ENCODE measurements around the gene LAMA2. TPM values are rescaled to one million over a fixed set of nuclear protein-coding genes. Genes with fewer than 3 reads are reported as not detected.

The LAMA2 gene
- total RNA-seq, 1 experiment from 2014 or later: 4.2 TPM

DNA sequence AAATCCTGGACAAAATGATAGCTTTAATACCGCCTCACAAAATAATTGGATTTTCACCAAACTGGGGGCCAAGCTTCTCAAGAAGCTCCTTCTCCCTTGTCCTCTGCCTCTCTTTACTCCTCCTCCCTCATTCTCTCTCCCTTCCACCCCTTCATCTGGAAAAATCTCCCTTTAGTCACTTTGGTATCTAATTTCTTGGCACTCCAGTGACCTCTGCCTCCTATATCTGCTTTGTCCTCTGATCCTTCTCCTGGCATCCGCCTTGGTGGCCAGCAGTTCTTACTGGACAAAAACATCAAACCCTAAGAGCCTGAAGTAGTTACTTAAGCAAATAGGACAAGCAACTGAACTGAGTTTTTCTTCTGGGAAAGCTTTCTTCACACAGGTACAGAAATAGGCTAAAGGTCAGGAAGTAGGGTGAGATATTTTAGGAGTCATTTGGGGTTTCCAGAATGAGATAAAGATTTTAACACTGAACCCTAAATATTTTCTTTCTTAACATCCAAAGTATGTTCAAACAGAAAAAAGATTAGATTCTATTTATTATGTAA, 606.4 kb downstream of the LAMA2 start:
- Histone ChIP-seq H3K4me1 (ENCODE audit: insufficient read depth, low read length) (no peaks in the 10 kb centered on the region; the same call in 1 of the 2 replicates), H4K5ac (ENCODE audit: insufficient read length, low read depth, low read length) (no peak overlapping the region), H3K4me2 (ENCODE audit: insufficient read depth, insufficient read length, low read length) (no peak overlapping the region), H2BK120ac (ENCODE audit: low read depth, low read length, poor library complexity, severe bottlenecking) (no peak overlapping the region), H3K14ac (ENCODE audit: insufficient read depth, low read length) (no peak overlapping the region), H3K18ac (ENCODE audit: insufficient read length, low read depth, low read length) (no peak overlapping the region), H3K79me2 (ENCODE audit: insufficient read depth, low read length) (no peaks in the 10 kb centered on the region), H3K23ac (ENCODE audit: insufficient read length, low read depth, low read length) (no peak overlapping the region), H3K56ac (ENCODE audit: insufficient read length, low read depth, low read length) (no peak overlapping the region), H2AK5ac (ENCODE audit: insufficient read length, low read length) (no peak overlapping the region), H4K91ac (ENCODE audit: insufficient read length, low read depth, low read length) (no peak overlapping the region), H2BK20ac (ENCODE audit: low read depth, low read length, poor library complexity, severe bottlenecking) (no peak overlapping the region), H2BK12ac (ENCODE audit: insufficient read length, low read depth, low read length) (no peak overlapping the region), H3K27ac (ENCODE audit: insufficient read length, low read depth, low read length) (no peak overlapping the region), H3K4ac (ENCODE audit: low read depth, low read length) (no peak overlapping the region), H2BK15ac (ENCODE audit: low read depth, low read length) (no peak overlapping the region), H2BK5ac (ENCODE audit: insufficient read length, low read length) (no peak overlapping the region), H4K20me1 (ENCODE audit: control insufficient read depth, insufficient read depth, insufficient read length) (no peaks in the 10 kb centered on the region), H3K23me2 (ENCODE audit: insufficient read length, low read depth, low read length, poor library complexity, severe bottlenecking) (no peaks in the 10 kb centered on the region), H3K79me1 (ENCODE audit: insufficient read depth, low read depth, low read length, poor library complexity, severe bottlenecking) (no peaks in the 10 kb centered on the region), H2AFZ (ENCODE audit: low read length) (no peak overlapping the region), H4K8ac (replicated peaks; ENCODE audit: insufficient read length, low read depth, low read length) (no peak overlapping the region), H3K9ac (ENCODE audit: extremely low read depth, insufficient read length, low read length) (no peak overlapping the region), H3T11ph (ENCODE audit: low read length) (no peak overlapping the region), H3K27me3 (ENCODE audit: insufficient read depth, low read length) (no peaks in the 10 kb centered on the region), H3K9me3 (ENCODE audit: control insufficient read depth, low read depth, low read length) (no peaks in the 10 kb centered on the region)
- TF ChIP-seq, protein P1, sequence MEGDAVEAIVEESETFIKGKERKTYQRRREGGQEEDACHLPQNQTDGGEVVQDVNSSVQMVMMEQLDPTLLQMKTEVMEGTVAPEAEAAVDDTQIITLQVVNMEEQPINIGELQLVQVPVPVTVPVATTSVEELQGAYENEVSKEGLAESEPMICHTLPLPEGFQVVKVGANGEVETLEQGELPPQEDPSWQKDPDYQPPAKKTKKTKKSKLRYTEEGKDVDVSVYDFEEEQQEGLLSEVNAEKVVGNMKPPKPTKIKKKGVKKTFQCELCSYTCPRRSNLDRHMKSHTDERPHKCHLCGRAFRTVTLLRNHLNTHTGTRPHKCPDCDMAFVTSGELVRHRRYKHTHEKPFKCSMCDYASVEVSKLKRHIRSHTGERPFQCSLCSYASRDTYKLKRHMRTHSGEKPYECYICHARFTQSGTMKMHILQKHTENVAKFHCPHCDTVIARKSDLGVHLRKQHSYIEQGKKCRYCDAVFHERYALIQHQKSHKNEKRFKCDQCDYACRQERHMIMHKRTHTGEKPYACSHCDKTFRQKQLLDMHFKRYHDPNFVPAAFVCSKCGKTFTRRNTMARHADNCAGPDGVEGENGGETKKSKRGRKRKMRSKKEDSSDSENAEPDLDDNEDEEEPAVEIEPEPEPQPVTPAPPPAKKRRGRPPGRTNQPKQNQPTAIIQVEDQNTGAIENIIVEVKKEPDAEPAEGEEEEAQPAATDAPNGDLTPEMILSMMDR (conservative IDR thresholded peaks at IDR 0.05): no peak
- no peaks in the 10 kb centered on the region for H3K27me3 Mint-ChIP-seq (ENCODE audit: low read depth)
- no peak overlapping the region for H3K4me3 Mint-ChIP-seq
- no CpG with 5 or more reads among the region's 2 CpGs for WGBS (ENCODE audit: extremely low coverage, insufficient read length, low lambda C conversion rate)
- H3K9me3 Mint-ChIP-seq: no peaks in the 10 kb centered on the region
- H3K36me3 Mint-ChIP-seq (ENCODE audit: insufficient read depth in 1 of 3, low read depth in 3 of 3): no peaks in the 10 kb centered on the region
- no peak for DNase-seq
- H3K4me1 Mint-ChIP-seq: peaks cover 15 to 16% of the 10 kb centered on the region in 2 experiments
- peak overlapping the region in 1 of 3 experiments; percentile 19; a peak in 1 of 7 replicates for H3K27ac Mint-ChIP-seq
